Measurements from ENCODE around the gene CLHC1.

- TF ChIP-seq CTCF (IDR thresholded peaks at IDR 0.05; ENCODE audit: low read length) (no peak), EZH2phosphoT487 (IDR thresholded peaks at IDR 0.05; ENCODE audit: low read length) (no peak), EZH2 (optimal IDR thresholded peaks at IDR 0.05; ENCODE audit: low read depth, low read length) (no peak)
Measured at GRCh38 chr2:55213822-55214221, 18.3 kb downstream of the CLHC1 start.
